HepG2 (cell line): Measurements from ENCODE around the gene C19orf85. TPM values are rescaled to one million over a fixed set of nuclear protein-coding genes. Genes with fewer than 3 reads are reported as not detected.

Experiments used
- AKAP8 ChIP-seq: sonication (generic); formaldehyde crosslinking; IDR thresholded peaks from 2 replicates; pipeline ENCODE4 v1.5.1; 2020; ENCODE audit warnings: mild to moderate bottlenecking, missing genetic modification reagents
- ARHGAP35 ChIP-seq: sonication (generic); formaldehyde crosslinking; IDR thresholded peaks from 2 replicates; pipeline ENCODE4 v1.9.0; 2022; ENCODE audit warnings: mild to moderate bottlenecking, inconsistent platforms, moderate library complexity, missing genetic modification reagents, borderline replicate concordance
- ATAD3A ChIP-seq: sonication (generic); formaldehyde crosslinking; IDR thresholded peaks from 2 replicates; pipeline ENCODE4 v1.4.0; 2020; ENCODE audit warnings: missing genetic modification reagents
- BCL6 ChIP-seq: IDR thresholded peaks from 2 replicates; pipeline ENCODE4 v1.6.1; 2016; ENCODE audit warnings: missing genetic modification reagents, missing compliant biosample characterization
- ERF ChIP-seq: IDR thresholded peaks from 2 replicates; pipeline ENCODE4 v1.6.1; 2018; ENCODE audit warnings: missing biosample characterization, missing genetic modification reagents
- HMG20A ChIP-seq: IDR thresholded peaks from 2 replicates; pipeline ENCODE4 v1.6.1; 2016; ENCODE audit warnings: borderline replicate concordance
- HOXA7 ChIP-seq: sonication (generic); formaldehyde crosslinking; IDR thresholded peaks from 2 replicates; pipeline ENCODE4 v1.8.1; 2022; ENCODE audit warnings: mild to moderate bottlenecking, missing genetic modification reagents, moderate library complexity
- ISL2 ChIP-seq: sonication (generic); formaldehyde crosslinking; IDR thresholded peaks from 2 replicates; pipeline ENCODE4 v1.5.0; 2020; ENCODE audit warnings: missing genetic modification reagents
- MXD1 ChIP-seq: sonication (generic); formaldehyde crosslinking; IDR thresholded peaks from 2 replicates; pipeline ENCODE4 v1.4.0; 2020; ENCODE audit warnings: mild to moderate bottlenecking, missing genetic modification reagents
- NBN ChIP-seq: fragments of 450-650 bp; conservative IDR thresholded peaks from 2 replicates; pipeline ENCODE4 v1.6.1; 2017
- SMARCC2 ChIP-seq: fragments of 450-650 bp; IDR thresholded peaks from 2 replicates; pipeline ENCODE4 v1.6.1; 2017; ENCODE audit warnings: antibody characterized with exemption, mild to moderate bottlenecking
- TAF1 ChIP-seq: sonication (generic); formaldehyde crosslinking; IDR thresholded peaks from 2 replicates; pipeline ENCODE4 v1.4.0; 2020; ENCODE audit warnings: missing genetic modification reagents
- ZBTB42 ChIP-seq: sonication (generic); formaldehyde crosslinking; IDR thresholded peaks from 2 replicates; pipeline ENCODE4 v1.5.0; 2020; ENCODE audit warnings: mild to moderate bottlenecking, missing genetic modification reagents
- ZNF562 ChIP-seq: sonication (generic); formaldehyde crosslinking; IDR thresholded peaks from 2 replicates; pipeline ENCODE4 v1.8.0; 2022; ENCODE audit warnings: missing genetic modification reagents, borderline replicate concordance
- ZNF576 ChIP-seq: sonication (generic); formaldehyde crosslinking; IDR thresholded peaks from 2 replicates; pipeline ENCODE4 v1.4.0; 2020; ENCODE audit warnings: mild to moderate bottlenecking, missing genetic modification reagents
- polyA plus RNA-seq, 8 experiments: library from polyadenylated mRNA; depleted of rRNA in 3 of 8; stranded (reverse) in 7 of 8; unstranded in 1 of 8; fragments of >200 nt; fragmentation: Illumina TruSeq in 4 of 8; extraction: Trizol in 4 of 8; gene quantifications; 2 replicates each; pipeline versions ENCODE4 v1.2.1 to v1.2.3, GENCODE V29; 2011 to 2016; ENCODE audit warnings: low read depth in 4 of 8, missing spikeins in 1 of 8, mixed read lengths in 1 of 8; ENCODE audit not compliant: insufficient read depth in 1 of 8
- total RNA-seq, 5 experiments: library from RNA; depleted of rRNA; stranded (reverse); fragments of >200 nt; fragmentation: Illumina TruSeq; extraction: Trizol; gene quantifications; 2 replicates each; pipeline ENCODE4 v1.2.3, GENCODE V29; 2016; ENCODE audit warnings: low read depth in 1 of 5
- TF ChIP-seq, protein P1 (sequence below): sonication (generic); formaldehyde crosslinking; IDR thresholded peaks from 2 replicates; pipeline ENCODE4 v1.4.0; 2020; ENCODE audit warnings: mild to moderate bottlenecking, missing genetic modification reagents, borderline replicate concordance
- TF ChIP-seq, protein P2 (sequence below): IDR thresholded peaks from 2 replicates; pipeline ENCODE4 v1.6.1; 2016
- TF ChIP-seq, protein P3 (sequence below): IDR thresholded peaks from 2 replicates; pipeline ENCODE4 v1.6.1; 2016; ENCODE audit warnings: low read depth
- TF ChIP-seq, protein P4 (sequence below): sonication (generic); formaldehyde crosslinking; IDR thresholded peaks from 2 replicates; pipeline ENCODE4 v1.5.0; 2020; ENCODE audit warnings: missing genetic modification reagents

The C19orf85 gene
- total and polyA plus RNA-seq, 2 of the 13 experiments (the other 11 are each of a cell fraction or from before 2014, with no cell fraction given), result not detected

- no peak for TF ChIP-seq ATAD3A (CRISPR knock-in tag)
- no peak for TF ChIP-seq NBN
- 0 out of 2 replicates have a peak, but pooled peaks have one; percentile 39 for TF ChIP-seq ISL2 (CRISPR knock-in tag)
- no peak for TF ChIP-seq ZNF576 (CRISPR knock-in tag)
- TF ChIP-seq, protein P1, sequence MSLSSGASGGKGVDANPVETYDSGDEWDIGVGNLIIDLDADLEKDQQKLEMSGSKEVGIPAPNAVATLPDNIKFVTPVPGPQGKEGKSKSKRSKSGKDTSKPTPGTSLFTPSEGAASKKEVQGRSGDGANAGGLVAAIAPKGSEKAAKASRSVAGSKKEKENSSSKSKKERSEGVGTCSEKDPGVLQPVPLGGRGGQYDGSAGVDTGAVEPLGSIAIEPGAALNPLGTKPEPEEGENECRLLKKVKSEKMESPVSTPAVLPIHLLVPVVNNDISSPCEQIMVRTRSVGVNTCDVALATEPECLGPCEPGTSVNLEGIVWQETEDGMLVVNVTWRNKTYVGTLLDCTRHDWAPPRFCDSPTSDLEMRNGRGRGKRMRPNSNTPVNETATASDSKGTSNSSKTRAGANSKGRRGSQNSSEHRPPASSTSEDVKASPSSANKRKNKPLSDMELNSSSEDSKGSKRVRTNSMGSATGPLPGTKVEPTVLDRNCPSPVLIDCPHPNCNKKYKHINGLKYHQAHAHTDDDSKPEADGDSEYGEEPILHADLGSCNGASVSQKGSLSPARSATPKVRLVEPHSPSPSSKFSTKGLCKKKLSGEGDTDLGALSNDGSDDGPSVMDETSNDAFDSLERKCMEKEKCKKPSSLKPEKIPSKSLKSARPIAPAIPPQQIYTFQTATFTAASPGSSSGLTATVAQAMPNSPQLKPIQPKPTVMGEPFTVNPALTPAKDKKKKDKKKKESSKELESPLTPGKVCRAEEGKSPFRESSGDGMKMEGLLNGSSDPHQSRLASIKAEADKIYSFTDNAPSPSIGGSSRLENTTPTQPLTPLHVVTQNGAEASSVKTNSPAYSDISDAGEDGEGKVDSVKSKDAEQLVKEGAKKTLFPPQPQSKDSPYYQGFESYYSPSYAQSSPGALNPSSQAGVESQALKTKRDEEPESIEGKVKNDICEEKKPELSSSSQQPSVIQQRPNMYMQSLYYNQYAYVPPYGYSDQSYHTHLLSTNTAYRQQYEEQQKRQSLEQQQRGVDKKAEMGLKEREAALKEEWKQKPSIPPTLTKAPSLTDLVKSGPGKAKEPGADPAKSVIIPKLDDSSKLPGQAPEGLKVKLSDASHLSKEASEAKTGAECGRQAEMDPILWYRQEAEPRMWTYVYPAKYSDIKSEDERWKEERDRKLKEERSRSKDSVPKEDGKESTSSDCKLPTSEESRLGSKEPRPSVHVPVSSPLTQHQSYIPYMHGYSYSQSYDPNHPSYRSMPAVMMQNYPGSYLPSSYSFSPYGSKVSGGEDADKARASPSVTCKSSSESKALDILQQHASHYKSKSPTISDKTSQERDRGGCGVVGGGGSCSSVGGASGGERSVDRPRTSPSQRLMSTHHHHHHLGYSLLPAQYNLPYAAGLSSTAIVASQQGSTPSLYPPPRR (CRISPR knock-in tag), result no peak
- TF ChIP-seq AKAP8 (CRISPR knock-in tag), result no peak
- TF ChIP-seq, protein P2, sequence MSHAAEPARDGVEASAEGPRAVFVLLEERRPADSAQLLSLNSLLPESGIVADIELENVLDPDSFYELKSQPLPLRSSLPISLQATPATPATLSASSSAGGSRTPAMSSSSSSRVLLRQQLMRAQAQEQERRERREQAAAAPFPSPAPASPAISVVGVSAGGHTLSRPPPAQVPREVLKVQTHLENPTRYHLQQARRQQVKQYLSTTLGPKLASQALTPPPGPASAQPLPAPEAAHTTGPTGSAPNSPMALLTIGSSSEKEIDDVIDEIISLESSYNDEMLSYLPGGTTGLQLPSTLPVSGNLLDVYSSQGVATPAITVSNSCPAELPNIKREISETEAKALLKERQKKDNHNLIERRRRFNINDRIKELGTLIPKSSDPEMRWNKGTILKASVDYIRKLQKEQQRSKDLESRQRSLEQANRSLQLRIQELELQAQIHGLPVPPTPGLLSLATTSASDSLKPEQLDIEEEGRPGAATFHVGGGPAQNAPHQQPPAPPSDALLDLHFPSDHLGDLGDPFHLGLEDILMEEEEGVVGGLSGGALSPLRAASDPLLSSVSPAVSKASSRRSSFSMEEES (CRISPR knock-in tag), result 0 out of 2 replicates have a peak, but pooled peaks have one; percentile 28
- TF ChIP-seq ZBTB42 (CRISPR knock-in tag), result peak; percentile 88; the same call in 1 of the 2 replicates
- TF ChIP-seq ERF (CRISPR knock-in tag), result no peak
- TF ChIP-seq, protein P3, sequence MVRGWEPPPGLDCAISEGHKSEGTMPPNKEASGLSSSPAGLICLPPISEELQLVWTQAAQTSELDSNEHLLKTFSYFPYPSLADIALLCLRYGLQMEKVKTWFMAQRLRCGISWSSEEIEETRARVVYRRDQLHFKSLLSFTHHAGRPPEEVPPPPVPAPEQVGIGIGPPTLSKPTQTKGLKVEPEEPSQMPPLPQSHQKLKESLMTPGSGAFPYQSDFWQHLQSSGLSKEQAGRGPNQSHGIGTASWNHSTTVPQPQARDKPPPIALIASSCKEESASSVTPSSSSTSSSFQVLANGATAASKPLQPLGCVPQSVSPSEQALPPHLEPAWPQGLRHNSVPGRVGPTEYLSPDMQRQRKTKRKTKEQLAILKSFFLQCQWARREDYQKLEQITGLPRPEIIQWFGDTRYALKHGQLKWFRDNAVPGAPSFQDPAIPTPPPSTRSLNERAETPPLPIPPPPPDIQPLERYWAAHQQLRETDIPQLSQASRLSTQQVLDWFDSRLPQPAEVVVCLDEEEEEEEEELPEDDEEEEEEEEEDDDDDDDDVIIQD (CRISPR knock-in tag), result 0 out of 2 replicates have a peak, but pooled peaks have one; percentile 10
- 0 out of 2 replicates have a peak, but pooled peaks have one; percentile 40 for TF ChIP-seq ARHGAP35 (CRISPR knock-in tag)
- TF ChIP-seq, protein P4, sequence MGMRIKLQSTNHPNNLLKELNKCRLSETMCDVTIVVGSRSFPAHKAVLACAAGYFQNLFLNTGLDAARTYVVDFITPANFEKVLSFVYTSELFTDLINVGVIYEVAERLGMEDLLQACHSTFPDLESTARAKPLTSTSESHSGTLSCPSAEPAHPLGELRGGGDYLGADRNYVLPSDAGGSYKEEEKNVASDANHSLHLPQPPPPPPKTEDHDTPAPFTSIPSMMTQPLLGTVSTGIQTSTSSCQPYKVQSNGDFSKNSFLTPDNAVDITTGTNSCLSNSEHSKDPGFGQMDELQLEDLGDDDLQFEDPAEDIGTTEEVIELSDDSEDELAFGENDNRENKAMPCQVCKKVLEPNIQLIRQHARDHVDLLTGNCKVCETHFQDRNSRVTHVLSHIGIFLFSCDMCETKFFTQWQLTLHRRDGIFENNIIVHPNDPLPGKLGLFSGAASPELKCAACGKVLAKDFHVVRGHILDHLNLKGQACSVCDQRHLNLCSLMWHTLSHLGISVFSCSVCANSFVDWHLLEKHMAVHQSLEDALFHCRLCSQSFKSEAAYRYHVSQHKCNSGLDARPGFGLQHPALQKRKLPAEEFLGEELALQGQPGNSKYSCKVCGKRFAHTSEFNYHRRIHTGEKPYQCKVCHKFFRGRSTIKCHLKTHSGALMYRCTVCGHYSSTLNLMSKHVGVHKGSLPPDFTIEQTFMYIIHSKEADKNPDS, result no peak
- TF ChIP-seq HOXA7, result no peak
- TF ChIP-seq ZNF562, result no peak
- peak; percentile 23; the same call in 1 of the 2 replicates for TF ChIP-seq TAF1
- TF ChIP-seq HMG20A, result 0 out of 2 replicates have a peak, but pooled peaks have one; percentile 17
- TF ChIP-seq SMARCC2, result no peak
- no peak for TF ChIP-seq MXD1
- TF ChIP-seq BCL6 (CRISPR knock-in tag), result no peak
Observed at GRCh38 chr19:55467236-55468053, 2.9 kb upstream of the C19orf85 start (continued).
